Endometrium (tissue), 2 donors: Measurements from ENCODE around the gene ABHD2.
"Not testable (repeated sequence)": the region's sequence is repeated elsewhere in the genome, so short reads cannot be mapped to it uniquely, and the experiment has no call there.

Experiments
- FAIRE-seq: peaks from 2 replicates; lab custom pipeline; 2012; peaks lifted over from hg19 to GRCh38; lab: Jason Lieb, UNC
- donor health status: control.
- donor health status: control.

Gene ABHD2

DNA sequence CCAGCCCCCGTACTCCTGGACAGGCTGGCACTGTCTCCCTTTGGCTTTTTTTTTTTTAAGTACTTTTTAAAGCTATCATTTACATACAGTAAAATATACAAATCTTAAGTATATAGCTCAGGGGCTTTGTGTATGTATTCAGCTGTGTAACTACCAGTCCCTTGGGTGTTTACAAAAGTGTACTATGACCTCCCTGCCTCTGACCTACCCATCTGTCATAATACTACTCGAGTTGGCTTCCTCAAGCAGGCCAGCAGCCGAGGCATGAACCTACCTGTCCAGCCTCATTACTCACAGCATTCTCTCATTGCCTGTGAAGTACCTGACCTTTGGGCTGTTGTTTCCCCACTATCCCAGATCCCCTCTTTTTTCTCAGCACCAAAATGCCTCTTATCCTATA, 33.2 kb downstream of the ABHD2 start:
- FAIRE-seq = no peak

DNA sequence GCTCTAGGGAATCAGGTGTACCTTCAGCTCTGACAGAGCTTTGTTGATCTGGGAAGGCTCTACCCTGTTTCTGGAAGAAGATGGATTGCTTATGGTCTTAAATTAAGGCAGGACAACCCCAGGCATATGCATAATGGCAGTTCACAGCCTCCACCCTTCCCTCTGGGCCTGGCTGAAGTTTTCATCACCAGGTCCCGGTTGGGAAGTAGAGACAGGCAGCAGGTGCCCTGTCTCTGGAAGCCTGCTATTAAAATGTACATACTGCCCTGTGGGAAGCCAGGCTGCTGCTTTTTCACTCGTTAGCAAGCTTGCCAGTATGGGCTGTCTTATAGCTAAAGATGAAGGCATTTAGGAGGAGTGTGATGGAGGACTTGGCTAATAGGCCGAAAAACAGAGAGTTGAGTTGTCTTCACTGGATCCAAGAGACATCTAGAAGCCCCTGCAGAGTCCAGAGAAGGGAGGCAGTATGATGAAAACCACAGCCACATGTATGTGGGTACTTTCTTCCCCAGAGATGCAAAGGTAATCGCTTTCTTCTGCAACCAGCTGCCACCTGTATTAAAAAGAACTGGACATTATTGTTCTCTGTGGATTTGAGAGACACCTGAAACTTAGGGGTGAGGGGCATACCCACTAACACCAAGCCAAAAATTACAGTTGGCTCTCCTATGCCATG, 34.4 kb downstream of the ABHD2 start:
- FAIRE-seq = no peak

DNA sequence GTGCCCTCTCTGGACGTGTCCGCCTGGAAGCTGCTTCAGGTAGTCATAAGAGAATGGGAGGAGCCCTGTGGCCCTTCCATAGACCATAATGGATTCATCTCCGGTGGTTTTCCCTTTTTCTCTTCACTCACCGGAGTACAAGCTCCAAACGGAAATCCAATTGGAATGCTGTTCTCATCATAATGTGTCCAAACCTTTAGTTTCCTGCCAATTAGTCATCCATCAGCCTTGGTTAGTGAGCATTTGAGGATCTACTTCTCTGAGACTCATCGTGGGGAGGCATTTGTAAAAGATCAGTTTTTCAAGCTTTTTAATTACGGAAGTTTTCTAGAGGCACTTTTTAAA, 34.9 kb downstream of the ABHD2 start:
- FAIRE-seq = no peak

DNA sequence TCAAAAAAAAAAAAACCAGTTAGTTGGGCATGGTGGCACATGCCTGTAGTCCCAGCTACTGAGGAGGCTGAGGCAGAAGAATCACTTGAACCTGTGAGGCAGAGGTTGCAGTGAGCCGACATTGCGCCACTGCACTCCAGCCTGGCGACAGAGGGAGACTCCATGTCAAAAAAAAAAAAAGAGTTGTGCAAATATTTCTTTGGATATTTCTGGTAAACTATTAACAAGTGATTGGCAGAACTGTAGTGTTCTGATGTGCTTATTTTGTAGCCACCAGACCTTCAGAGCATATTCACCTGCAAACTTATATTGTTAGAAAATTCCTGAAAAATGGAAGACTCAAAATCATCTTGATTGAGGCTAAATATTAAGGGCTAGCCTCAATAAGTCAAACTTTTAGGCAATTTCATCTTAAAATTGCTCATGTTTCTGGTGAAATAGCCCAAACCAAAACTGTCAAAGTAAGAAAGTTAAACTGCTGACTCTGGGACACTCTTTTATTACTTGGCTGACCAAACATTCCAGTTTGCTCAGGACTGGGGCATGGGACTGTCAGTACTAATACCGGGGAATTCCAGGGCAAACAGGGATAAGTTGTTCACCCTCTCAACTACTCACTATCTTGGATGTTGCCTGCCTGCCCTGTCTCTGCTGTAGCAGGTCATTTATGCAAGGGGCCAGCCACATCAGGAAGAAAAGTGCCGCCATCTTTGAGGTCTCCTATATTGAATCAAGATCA, 37.0 kb downstream of the ABHD2 start:
- no peak for FAIRE-seq

DNA sequence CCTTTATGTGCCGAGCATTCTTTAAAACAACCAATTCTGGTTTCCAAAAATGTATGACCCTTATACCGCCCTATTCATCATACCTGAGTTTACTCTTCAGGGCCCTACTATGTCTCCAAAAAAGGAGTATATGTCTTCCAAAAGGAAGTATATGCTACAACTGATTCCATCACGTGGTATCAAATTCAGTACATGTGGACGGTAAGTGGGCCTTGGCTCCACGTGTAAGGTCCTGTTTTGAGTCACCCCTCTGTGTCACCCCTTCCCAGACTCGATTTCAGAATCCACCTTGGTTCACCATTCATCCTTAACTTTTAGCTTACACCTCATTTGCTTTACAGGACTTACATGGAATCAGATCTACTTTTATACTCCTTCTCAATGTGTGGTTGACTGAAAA, 37.8 kb downstream of the ABHD2 start:
- FAIRE-seq = no peak

DNA sequence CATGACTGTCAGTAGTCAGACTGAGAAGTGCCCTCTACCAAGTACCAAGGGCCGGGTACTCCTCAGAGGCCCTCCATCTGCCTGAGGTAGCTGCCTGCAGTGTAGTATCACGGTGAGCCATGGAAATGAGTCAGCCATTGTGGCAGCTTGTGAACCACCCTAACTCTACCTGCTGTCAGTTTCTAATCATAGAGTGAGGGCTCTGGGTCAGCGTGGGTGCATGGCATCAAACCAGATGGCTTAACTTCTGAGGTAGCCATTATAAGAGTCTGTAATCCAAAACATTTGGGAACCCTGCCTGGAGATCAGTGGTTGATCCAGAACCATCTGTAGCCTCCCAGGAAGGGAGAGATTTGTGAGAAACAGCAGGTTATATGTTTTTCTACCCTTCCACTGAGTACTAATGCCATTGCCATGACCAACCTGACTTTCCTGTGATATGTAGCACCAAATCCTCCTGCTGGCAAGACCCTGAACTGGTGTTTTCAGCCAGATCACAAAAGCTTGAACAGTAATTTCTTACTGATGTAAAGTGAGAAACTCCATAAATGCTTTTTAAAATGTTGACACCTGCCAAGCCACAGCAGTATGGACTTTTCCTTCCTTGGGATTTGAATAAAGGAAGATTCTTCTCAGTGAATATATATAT, 38.9 kb downstream of the ABHD2 start:
- FAIRE-seq = no peak

DNA sequence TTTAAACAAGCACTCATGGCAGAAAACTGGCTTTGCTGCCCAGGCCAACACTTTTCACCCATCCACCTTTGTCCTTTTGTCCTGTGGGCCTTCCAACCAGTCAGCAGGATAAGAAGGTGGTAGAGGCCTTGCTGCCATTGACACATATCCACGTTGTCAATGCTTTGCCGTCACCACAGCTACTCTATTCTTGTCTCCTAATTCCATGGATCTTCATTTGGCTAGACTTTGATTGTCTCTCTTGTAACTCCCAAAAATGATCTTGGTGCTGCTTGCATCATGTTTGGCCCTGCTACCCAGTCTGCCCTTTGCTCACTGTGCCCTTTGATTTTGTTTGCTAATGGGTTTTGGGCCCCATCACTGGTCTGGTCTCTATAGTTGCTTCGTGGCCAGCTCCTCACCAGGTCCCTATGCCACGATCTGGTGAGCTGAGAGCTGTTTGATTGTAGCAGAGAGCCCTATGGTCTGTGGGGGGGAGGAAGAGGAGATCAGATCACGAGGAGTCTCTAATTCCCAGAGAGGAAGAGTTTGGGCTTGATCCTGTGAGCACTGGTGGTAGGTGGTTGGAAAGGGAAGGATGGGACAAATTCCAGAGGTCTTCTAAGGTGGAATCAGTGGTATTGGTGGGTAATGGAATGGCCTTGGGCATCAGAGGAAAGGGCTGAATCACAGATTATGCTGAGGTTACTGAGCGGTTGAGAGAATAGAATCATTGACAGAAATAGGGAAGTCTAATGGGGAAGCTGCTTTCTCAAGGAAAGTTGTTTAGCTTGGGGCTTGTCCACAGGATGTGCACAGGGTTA, 40.3 kb downstream of the ABHD2 start:
- FAIRE-seq = no peak

DNA sequence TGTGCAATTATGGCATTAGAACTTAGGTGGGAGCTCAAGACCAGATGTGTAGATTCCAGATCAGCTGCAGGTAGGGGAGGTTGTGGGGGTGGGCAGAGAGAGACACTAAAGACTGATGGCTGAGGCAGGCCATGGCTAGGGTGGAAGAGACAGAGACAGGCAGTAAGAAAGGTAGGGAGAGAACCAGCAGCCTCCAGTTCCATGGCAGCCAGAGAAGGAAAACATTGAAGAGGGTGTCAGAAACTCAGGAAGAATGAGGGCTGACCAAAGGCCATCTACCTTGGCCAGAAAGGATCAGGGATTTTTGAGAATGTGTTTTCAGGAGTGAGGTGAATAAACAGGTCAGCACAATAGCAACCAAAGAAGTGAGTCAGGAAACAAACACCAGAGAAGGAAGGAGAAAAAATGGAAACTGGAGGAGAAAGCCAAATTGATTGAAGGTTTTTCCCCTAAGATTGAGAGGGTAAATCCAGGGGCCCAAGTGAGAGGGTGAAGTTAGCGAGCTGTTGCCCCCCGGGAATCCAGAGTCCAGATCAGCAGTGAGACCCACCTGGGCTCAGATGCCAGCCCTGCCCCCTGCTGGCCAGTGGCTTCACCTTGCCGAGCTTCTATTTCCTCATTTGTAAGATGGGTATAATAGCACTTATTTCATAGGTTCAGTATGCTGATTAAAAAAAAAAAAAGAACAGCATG, 41.0 kb downstream of the ABHD2 start:
- FAIRE-seq = no peak

DNA sequence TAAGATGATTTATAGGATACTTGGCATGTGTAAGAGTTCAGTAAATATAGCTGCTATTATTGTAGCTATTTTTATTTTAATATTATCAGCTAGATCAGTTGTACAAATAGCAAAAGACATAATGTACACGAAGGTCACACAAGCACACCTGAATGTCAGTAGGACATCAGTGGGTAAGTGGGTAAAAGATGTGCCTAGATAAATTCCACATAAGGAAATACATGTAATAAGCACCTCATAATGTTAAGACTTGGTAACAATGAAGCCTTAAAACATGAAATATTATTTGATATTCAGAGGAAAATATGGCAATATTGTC, 41.5 kb downstream of the ABHD2 start:
- no peak for FAIRE-seq

DNA sequence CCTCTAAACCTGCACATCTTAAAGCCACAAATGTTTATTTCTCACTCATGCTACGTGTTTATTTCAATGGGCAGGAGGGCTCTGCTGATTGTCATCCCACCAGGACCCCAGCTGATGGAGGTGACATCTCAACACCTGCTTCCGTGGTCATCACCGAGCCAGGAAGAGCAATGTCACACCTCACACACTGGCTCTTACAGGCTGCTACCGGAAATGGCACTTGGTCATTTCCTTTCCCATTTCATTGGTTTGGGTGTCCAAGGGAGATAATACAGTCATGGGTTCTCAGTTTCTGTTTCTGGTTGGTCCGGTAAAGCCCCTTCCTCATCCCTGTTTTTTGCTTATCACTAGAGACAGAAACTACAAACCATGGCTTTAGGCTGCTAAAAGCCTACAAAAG, 41.9 kb downstream of the ABHD2 start:
- FAIRE-seq = no peak

DNA sequence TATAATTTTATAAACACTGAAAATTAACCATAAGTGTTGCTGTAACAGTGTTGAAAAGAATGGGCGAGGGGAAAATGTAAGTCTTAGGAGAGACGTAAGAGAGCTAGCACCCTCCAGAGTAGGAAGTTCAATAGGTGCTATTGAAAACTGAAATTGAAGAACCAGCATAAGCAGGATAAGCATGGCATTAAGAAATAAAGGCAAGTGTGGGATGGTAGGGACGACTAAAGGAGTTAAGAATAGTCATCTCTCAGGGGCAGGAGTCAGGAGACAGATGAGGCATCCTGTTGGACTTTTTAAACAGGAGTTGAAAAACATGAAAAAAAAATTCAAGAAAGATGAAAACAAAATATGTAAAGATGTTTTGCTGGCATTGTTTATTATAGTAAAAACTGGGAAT, 43.5 kb downstream of the ABHD2 start:
- no peak for FAIRE-seq

DNA sequence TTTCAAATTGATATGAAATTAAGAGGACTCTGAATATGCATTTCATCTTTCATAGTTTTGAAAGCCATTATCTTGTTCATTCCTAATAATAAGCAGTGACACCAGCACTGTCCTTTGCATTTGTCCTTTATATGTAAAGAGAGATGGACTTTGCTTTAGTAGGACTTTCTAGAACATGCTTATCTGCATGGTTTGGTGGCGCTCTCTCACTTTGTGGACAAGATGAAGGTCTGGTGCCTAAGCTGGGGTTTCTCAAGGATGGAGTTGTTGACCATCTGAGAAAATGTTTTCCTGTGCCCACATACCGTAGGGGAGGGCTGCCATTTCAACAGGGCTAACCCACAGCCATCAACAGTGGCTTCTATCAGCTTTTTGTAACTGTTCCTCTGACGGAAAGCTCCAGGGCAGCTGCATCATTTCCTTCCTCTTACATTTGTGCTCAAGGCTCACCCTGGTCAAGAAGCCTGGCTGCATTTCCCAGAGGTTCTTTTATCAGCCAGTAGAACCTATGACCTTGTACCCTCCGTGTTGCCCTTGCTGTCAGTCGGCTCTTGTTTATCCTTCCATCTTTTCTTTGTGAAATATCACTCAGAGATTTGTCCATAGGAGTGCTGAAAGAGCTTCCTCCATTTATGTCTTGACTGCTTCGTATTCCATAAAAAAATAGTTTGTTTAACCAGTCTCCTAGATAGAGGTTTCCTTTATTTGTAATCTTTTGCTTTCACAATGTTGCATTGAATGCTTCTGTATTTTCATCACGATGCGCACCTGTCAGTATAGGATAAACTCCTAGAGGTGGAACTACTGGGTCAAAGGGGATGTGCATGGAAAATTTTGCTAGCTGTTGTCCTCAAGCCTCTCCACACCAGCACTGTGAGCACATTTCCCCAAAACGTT, 44.6 kb downstream of the ABHD2 start:
- FAIRE-seq = no peak

DNA sequence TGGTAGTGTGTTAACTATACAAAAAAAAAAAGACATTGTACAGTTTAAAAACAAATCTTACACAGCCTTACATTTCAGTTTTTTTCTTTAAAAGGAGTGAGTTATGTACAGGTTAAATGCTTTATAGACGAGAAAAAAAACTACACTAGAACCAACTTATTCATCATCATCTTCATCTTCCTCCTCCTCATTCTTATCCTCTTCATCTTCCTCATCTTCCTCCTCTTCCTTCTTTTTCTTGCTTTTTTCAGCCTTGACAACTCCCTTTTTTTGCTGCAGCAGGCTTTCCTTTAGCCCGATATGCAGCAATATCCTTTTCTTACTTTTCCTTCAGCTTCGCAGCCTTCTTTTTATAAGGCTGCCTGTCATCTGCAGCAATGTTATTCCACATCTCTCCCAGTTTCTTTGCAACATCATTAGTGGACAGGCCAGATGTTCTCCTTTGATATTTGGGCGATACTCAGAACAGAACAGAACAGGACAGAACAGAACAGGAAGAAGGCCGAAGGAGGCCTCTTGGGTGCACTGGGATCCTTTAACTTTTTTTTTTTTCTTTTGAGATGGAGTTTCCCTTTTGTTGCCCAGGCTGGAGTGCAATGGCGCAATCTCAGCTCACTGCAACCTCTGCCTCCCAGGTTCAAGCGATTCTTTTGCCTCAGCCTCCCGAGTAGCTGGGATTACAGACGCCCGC, 47.3 kb downstream of the ABHD2 start:
- not testable (repeated sequence) for FAIRE-seq

DNA sequence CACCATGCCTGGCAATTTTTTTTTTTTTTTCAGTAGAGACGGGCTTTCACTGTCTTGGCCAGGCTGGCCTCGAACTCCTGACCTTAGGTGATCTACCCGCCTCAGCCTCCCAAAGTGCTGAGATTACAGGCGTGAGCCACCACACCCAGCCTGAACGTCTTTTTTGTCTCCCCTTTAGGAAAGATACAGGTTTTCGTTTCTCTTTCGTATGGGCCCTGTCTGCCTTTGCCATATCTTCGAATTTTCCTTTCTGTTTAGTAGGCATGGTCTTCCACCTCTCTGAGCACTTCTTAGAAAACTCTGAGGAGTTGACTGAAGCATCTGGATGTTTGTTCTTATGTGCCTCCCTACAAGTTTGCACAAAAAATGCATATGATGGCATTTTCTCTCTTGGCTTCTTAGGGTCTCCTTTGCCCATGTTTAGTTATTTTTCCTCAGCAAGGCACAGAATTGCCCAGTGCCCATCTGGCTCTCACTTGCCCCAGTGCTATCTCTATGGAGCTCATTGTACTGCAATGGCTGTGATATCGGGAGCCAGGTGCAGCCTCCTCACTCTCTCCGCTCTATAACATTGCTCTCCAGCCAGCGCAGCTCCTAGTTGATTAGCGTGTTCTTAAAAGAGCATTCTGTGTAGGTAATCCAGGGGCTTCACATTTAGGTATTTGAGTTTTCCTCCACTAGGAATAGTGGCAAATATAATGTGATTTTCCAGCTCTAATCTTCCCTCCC, 48.0 kb downstream of the ABHD2 start:
- no peak for FAIRE-seq

DNA sequence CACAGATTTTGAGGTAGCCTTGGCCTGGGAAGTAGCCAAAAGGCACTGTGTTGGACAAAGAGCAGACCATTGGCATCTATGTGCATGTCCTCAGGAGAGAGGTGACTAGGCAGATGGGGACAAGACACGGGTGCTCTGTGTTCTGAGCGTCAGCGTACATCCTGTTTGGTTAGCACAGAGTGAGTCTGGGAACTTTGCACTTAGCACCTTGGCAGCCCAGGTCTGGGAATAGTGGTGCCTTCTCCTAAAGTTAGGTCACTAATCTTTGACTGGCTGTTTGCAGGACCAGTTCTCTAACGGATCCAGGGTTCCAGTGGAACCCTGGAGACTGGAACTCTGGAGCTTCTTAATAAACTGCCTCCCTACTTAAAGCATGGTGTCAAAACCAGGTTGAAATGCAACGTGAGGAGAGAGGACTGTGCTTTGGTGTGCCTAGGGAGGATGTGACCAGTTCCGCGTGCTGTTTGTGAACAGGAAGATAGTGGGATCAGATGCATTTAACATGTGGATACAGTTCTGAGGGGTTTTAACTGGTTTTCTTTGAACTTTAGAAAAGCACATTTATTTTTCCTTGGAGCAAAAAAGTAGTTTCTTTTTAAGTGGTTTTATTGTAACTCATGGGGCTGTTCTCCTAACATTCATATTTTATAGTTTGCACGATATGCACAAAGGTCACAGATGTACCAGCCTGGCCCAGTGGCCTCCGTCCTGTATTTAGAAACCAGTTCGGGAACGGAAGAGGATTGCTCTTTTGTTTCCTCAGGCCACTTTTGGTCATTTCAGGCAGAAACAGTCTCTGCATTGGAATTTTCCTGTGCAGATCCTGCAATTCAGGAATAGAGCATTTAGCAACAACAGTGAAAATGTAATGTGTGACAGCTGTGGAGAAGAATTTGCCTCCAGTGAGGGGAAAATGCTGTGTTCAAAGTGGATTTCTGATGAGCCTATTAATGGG, 48.8 kb downstream of the ABHD2 start:
- no peak for FAIRE-seq

DNA sequence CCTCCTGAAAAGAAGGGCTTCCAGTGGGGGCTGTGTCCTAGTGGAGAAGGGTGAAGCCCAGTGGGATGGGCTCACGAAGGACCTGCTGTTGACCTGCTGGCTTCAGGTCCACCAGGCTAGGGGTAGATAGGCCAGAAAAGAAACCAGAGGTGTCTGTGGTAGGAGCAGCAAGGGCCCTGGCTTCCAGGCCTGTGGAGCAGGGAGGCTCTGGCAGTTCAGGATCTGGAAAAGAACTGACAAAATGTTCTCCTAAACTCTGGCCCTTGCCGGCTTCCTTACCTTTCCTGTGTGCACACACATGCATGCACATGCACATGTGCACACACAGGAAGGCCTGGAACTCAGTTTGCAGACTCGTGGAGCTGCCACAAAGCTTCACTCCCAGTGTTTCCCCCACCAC, 49.7 kb downstream of the ABHD2 start:
- FAIRE-seq = no peak

DNA sequence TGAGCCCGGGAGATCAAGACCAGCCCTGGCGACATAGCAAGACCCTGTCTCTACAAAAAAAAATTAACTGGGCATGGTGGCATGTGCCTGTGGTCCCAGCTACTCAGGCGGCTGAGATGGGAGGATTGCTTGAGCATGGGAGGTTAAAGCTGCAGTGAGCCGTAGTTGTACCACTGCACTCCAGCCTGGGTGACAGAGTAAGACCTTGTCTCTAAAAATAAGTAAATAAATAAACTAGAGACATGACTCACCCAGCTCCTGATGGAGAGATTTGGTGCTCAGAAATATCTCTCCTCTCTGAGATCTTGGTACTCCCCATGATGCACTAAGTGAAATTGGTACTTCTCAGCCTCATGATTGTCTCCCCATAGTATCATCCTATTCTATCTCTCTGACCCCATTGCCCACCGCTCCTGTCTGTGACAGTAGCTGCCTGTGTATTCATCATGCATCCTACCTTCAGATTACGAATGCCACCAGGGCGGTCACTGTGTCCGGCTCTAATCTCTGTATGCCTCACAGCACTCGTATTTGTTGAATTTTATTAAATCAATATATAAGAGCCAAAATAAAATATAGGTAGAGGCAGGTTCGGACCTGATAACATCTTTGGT, 50.9 kb downstream of the ABHD2 start:
- FAIRE-seq = no peak
